A673 (cell line): ENCODE measurements around the gene CDK1.

ENCODE experiments used
- EZH2 ChIP-seq: fragments of 200-600 bp; sonication (generic); IDR thresholded peaks from 2 replicates; pipeline ENCODE4 v1.6.1; 2017; ENCODE audit warnings: borderline replicate concordance, low read depth, mild to moderate bottlenecking, mixed read lengths, antibody characterized with exemption, low read length; ENCODE audit not compliant: poor library complexity, severe bottlenecking
- TF ChIP-seq, protein P1 (sequence below): fragments of 300-800, 200-600 bp; sonication (generic); conservative IDR thresholded peaks from 2 replicates; pipeline ENCODE4 v1.5.1; 2017; ENCODE audit warnings: low read depth, mild to moderate bottlenecking, antibody characterized with exemption, low read length, moderate library complexity, mixed read lengths

DNA sequence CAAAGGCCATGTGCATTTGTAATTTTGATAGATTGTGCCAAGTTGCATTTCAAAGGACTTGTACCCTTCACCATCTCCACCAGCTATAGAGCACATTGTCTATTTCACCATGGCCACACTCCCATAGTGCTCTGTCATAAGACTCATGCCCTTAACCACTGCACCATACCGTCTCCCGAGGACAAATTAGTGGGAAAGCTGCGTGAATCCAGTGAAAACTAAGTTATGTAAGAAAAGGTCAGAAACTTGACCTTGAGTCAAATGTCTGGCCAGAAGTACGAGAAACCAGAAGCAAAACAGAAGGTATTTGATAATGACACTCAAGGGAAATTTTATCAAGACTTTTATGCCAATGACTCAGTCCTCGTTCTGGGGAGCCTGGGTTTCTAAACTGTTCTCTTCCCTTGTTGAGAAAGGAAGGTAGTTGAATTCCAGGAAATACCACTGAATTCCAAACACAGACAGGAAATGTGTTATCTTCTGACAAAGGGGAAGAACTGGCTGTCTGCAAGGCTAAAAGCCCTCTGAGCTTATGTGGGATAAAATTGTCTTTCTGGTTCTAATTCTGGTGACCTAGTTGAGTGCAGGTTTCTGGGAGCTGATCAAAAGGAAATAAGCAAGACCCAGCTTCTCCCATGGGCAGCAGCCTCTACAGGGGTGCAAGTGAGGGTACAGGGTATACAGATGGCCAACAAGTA lies 49.7 kb downstream of the CDK1 start:
- TF ChIP-seq, protein P1, sequence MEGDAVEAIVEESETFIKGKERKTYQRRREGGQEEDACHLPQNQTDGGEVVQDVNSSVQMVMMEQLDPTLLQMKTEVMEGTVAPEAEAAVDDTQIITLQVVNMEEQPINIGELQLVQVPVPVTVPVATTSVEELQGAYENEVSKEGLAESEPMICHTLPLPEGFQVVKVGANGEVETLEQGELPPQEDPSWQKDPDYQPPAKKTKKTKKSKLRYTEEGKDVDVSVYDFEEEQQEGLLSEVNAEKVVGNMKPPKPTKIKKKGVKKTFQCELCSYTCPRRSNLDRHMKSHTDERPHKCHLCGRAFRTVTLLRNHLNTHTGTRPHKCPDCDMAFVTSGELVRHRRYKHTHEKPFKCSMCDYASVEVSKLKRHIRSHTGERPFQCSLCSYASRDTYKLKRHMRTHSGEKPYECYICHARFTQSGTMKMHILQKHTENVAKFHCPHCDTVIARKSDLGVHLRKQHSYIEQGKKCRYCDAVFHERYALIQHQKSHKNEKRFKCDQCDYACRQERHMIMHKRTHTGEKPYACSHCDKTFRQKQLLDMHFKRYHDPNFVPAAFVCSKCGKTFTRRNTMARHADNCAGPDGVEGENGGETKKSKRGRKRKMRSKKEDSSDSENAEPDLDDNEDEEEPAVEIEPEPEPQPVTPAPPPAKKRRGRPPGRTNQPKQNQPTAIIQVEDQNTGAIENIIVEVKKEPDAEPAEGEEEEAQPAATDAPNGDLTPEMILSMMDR = no peak
- TF ChIP-seq EZH2 = no peak
